Memory B cell (primary cell): Measurements from ENCODE around the gene AUTS2.
"Not testable (repeated sequence)": the region's sequence is repeated elsewhere in the genome, so short reads cannot be mapped to it uniquely, and the experiment has no call there.

Experiments
- ATAC-seq: fragments of 150-1000 bp; cut with Tn5 transposase; 2 replicates; pipeline ENCODE4 v1.10.0; 2021; ENCODE audit warnings: low read depth, mild to moderate bottlenecking, moderate library complexity
- DNase-seq, 2 donors: peaks; one replicate each; pipeline ENCODE4 v3.0.0; 2022; ENCODE audit warnings: low spot score in 2 of 2
- H3K27ac Mint-ChIP-seq: one replicate; pipeline ENCODE4 v1.8.0; 2022; ENCODE audit warnings: mild to moderate bottlenecking, moderate library complexity, mixed read lengths
- H3K27me3 Mint-ChIP-seq: one replicate; pipeline ENCODE4 v1.8.0; 2022; ENCODE audit warnings: mixed read lengths
- H3K36me3 Mint-ChIP-seq: one replicate; pipeline ENCODE4 v1.8.0; 2022; ENCODE audit warnings: mild to moderate bottlenecking, mixed read lengths
- H3K4me1 Mint-ChIP-seq: one replicate; pipeline ENCODE4 v1.8.0; 2022; ENCODE audit warnings: mixed read lengths
- H3K4me3 Mint-ChIP-seq: one replicate; pipeline ENCODE4 v1.8.0; 2022; ENCODE audit warnings: mild to moderate bottlenecking, moderate library complexity, mixed read lengths
- H3K9me3 Mint-ChIP-seq: one replicate; pipeline ENCODE4 v1.8.0; 2022; ENCODE audit warnings: mixed read lengths

AUTS2 gene

GRCh38 chr7:70638158-70639107 lies 1040.2 kb downstream of the AUTS2 start:
- Mint-ChIP-seq H3K4me3 (no peak overlapping the region), H3K36me3 (peaks cover 11% of the 10 kb centered on the region), H3K27ac (no peak overlapping the region), H3K27me3 (no peaks in the 10 kb centered on the region), H3K9me3 (peaks cover 7% of the 10 kb centered on the region), H3K4me1 (no peaks in the 10 kb centered on the region)
- DNase-seq (no peak), ATAC-seq (no peak)

- H3K9me3 Mint-ChIP-seq, result peaks cover 7% of the 10 kb centered on the region
- H3K36me3 Mint-ChIP-seq, result peaks cover 6% of the 10 kb centered on the region
- H3K27me3 Mint-ChIP-seq, result no peaks in the 10 kb centered on the region
- H3K4me1 Mint-ChIP-seq, result no peaks in the 10 kb centered on the region
- no peak overlapping the region for H3K4me3 Mint-ChIP-seq
- no peak for DNase-seq
- no peak overlapping the region for H3K27ac Mint-ChIP-seq
- no peak for ATAC-seq
These were observed 1042.1 kb downstream of the AUTS2 start for GRCh38 chr7:70640266-70640833.

- H3K27ac Mint-ChIP-seq, result no peak overlapping the region
- ATAC-seq (no peak), DNase-seq (no peak)
- H3K4me3 Mint-ChIP-seq, result no peak overlapping the region
- H3K4me1 Mint-ChIP-seq, result no peaks in the 10 kb centered on the region
- peaks cover 10% of the 10 kb centered on the region for H3K36me3 Mint-ChIP-seq
- H3K9me3 Mint-ChIP-seq, result peaks cover 7% of the 10 kb centered on the region
- no peaks in the 10 kb centered on the region for H3K27me3 Mint-ChIP-seq
These were observed 1043.6 kb downstream of the AUTS2 start for GRCh38 chr7:70641882-70642281.

GRCh38 chr7:70645279-70645678 lies 1047.0 kb downstream of the AUTS2 start:
- H3K4me3 Mint-ChIP-seq, result no peak overlapping the region
- H3K36me3 Mint-ChIP-seq, result peaks cover 11% of the 10 kb centered on the region
- no peaks in the 10 kb centered on the region for H3K4me1 Mint-ChIP-seq
- ATAC-seq (no peak), DNase-seq (no peak)
- peaks cover 7% of the 10 kb centered on the region for H3K9me3 Mint-ChIP-seq
- no peaks in the 10 kb centered on the region for H3K27me3 Mint-ChIP-seq
- H3K27ac Mint-ChIP-seq, result no peak overlapping the region

GRCh38 chr7:70645876-70646351 lies 1047.6 kb downstream of the AUTS2 start:
- ATAC-seq (no peak), DNase-seq (no peak)
- H3K36me3 Mint-ChIP-seq, result peaks cover 13% of the 10 kb centered on the region
- H3K9me3 Mint-ChIP-seq, result peaks cover 5% of the 10 kb centered on the region
- H3K4me3 Mint-ChIP-seq, result no peak overlapping the region
- no peak overlapping the region for H3K27ac Mint-ChIP-seq
- H3K4me1 Mint-ChIP-seq, result no peaks in the 10 kb centered on the region
- H3K27me3 Mint-ChIP-seq, result no peaks in the 10 kb centered on the region

- Mint-ChIP-seq H3K9me3 (peaks cover 2% of the 10 kb centered on the region), H3K36me3 (peaks cover 12% of the 10 kb centered on the region), H3K4me3 (no peak overlapping the region), H3K4me1 (no peaks in the 10 kb centered on the region), H3K27ac (no peak overlapping the region), H3K27me3 (no peaks in the 10 kb centered on the region)
- DNase-seq (no peak), ATAC-seq (no peak)
These were observed 1048.4 kb downstream of the AUTS2 start for GRCh38 chr7:70646536-70647248.

GRCh38 chr7:70647801-70648498 lies 1049.7 kb downstream of the AUTS2 start:
- ATAC-seq (peak; percentile 38), DNase-seq (no peak)
- no peaks in the 10 kb centered on the region for H3K27me3 Mint-ChIP-seq
- H3K9me3 Mint-ChIP-seq, result no peaks in the 10 kb centered on the region
- no peak overlapping the region for H3K4me3 Mint-ChIP-seq
- H3K36me3 Mint-ChIP-seq, result peaks cover 14% of the 10 kb centered on the region
- H3K4me1 Mint-ChIP-seq, result no peaks in the 10 kb centered on the region
- H3K27ac Mint-ChIP-seq, result no peak overlapping the region

- H3K4me1 Mint-ChIP-seq, H3K9me3 Mint-ChIP-seq, H3K27ac Mint-ChIP-seq, DNase-seq, H3K27me3 Mint-ChIP-seq, ATAC-seq, H3K4me3 Mint-ChIP-seq: not testable (repeated sequence)
- H3K36me3 Mint-ChIP-seq, result peaks cover 14% of the 10 kb centered on the region
These were observed 1050.2 kb downstream of the AUTS2 start for GRCh38 chr7:70648499-70648861.

- Mint-ChIP-seq H3K36me3 (peaks cover 14% of the 10 kb centered on the region), H3K9me3 (no peaks in the 10 kb centered on the region), H3K27me3 (no peaks in the 10 kb centered on the region), H3K4me1 (no peaks in the 10 kb centered on the region), H3K4me3 (no peak overlapping the region), H3K27ac (no peak overlapping the region)
- DNase-seq (no peak), ATAC-seq (no peak)
These were observed 1051.0 kb downstream of the AUTS2 start for GRCh38 chr7:70649323-70649722.

GRCh38 chr7:70654146-70654545 lies 1055.9 kb downstream of the AUTS2 start:
- Mint-ChIP-seq H3K36me3 (peaks cover 7% of the 10 kb centered on the region), H3K4me3 (no peak overlapping the region), H3K4me1 (no peaks in the 10 kb centered on the region), H3K27me3 (no peaks in the 10 kb centered on the region), H3K27ac (no peak overlapping the region), H3K9me3 (no peaks in the 10 kb centered on the region)
- DNase-seq (no peak), ATAC-seq (no peak)

GRCh38 chr7:70654979-70655378 lies 1056.7 kb downstream of the AUTS2 start:
- Mint-ChIP-seq H3K27me3 (no peaks in the 10 kb centered on the region), H3K27ac (no peak overlapping the region), H3K9me3 (no peaks in the 10 kb centered on the region), H3K4me1 (no peaks in the 10 kb centered on the region), H3K4me3 (no peak overlapping the region), H3K36me3 (peaks cover 12% of the 10 kb centered on the region)
- DNase-seq, result no peak
- no peak for ATAC-seq

GRCh38 chr7:70655694-70656093 lies 1057.4 kb downstream of the AUTS2 start:
- Mint-ChIP-seq H3K27me3 (no peaks in the 10 kb centered on the region), H3K4me3 (no peak overlapping the region), H3K4me1 (no peaks in the 10 kb centered on the region), H3K9me3 (no peaks in the 10 kb centered on the region), H3K36me3 (peaks cover 9% of the 10 kb centered on the region), H3K27ac (no peak overlapping the region)
- ATAC-seq (no peak), DNase-seq (no peak)

GRCh38 chr7:70657571-70657970 lies 1059.3 kb downstream of the AUTS2 start:
- ATAC-seq, result no peak
- Mint-ChIP-seq H3K27me3 (no peaks in the 10 kb centered on the region), H3K4me3 (no peak overlapping the region), H3K4me1 (no peaks in the 10 kb centered on the region), H3K27ac (no peak overlapping the region), H3K36me3 (peaks cover 6% of the 10 kb centered on the region), H3K9me3 (no peaks in the 10 kb centered on the region)
- DNase-seq, result no peak
